ENCODE measurements around the gene HINT3. TPM values are rescaled to one million over a fixed set of nuclear protein-coding genes. Genes with fewer than 3 reads are reported as not detected.

The HINT3 gene
- polyA plus RNA-seq, 1 donor from 2014 or later: 72.2 TPM

DNA sequence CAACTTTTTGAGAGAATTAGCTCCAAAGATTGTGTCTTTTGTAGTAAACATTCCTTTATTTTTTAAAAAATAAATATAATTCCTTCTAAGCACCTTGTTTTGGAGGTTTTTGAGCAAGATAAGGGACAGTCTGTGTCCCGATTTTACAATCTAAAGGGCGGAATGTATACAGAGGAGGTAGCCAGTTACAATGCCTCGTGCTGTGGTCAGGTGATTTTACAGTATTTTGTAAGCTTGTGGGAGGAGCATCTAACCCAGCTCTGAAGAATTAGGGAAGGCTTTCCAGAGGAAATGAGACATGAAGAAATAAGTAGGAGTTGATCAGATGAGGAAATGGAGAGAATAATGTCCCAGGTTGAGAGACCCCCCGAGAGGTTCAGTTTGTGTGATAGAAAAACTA, 1.3 kb downstream of the HINT3 start:
- H2AFZ ChIP-seq (ENCODE audit: low read depth, low read length): peak overlapping the region; percentile 91
- peak overlapping the region; percentile 98 for H3K9ac ChIP-seq (ENCODE audit: low read length)
- H3F3A ChIP-seq (ENCODE audit: insufficient read depth, low read length, poor library complexity, severe bottlenecking): no peaks in the 10 kb centered on the region
- TF ChIP-seq RAD21 (conservative IDR thresholded peaks at IDR 0.05) (no peak), POLR2AphosphoS5 (IDR thresholded peaks at IDR 0.05) (no peak), EZH2 (IDR thresholded peaks at IDR 0.05; ENCODE audit: borderline replicate concordance, insufficient read depth, low read length, poor library complexity, severe bottlenecking) (no peak), TAF1 (IDR thresholded peaks at IDR 0.05; ENCODE audit: low read depth) (no peak), REST (IDR thresholded peaks at IDR 0.05; ENCODE audit: borderline replicate concordance) (no peak), SMC3 (conservative IDR thresholded peaks at IDR 0.05; ENCODE audit: poor library complexity) (no peak), MXI1 (conservative IDR thresholded peaks at IDR 0.05; ENCODE audit: poor library complexity, severe bottlenecking) (no peak), EP300 (conservative IDR thresholded peaks at IDR 0.05; ENCODE audit: poor library complexity, severe bottlenecking) (no peak)
- TF ChIP-seq, protein P1, sequence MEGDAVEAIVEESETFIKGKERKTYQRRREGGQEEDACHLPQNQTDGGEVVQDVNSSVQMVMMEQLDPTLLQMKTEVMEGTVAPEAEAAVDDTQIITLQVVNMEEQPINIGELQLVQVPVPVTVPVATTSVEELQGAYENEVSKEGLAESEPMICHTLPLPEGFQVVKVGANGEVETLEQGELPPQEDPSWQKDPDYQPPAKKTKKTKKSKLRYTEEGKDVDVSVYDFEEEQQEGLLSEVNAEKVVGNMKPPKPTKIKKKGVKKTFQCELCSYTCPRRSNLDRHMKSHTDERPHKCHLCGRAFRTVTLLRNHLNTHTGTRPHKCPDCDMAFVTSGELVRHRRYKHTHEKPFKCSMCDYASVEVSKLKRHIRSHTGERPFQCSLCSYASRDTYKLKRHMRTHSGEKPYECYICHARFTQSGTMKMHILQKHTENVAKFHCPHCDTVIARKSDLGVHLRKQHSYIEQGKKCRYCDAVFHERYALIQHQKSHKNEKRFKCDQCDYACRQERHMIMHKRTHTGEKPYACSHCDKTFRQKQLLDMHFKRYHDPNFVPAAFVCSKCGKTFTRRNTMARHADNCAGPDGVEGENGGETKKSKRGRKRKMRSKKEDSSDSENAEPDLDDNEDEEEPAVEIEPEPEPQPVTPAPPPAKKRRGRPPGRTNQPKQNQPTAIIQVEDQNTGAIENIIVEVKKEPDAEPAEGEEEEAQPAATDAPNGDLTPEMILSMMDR (IDR thresholded peaks at IDR 0.05; ENCODE audit: poor library complexity, severe bottlenecking): no peak
- H3K9me2 ChIP-seq (ENCODE audit: insufficient read depth, low read length): no peaks in the 10 kb centered on the region
- no peaks in the 10 kb centered on the region for H3K36me3 ChIP-seq (ENCODE audit: insufficient read depth, low read length)
- H3K27ac ChIP-seq (ENCODE audit: low read length): peak overlapping the region; percentile 97
- H3K9me3 ChIP-seq (ENCODE audit: low read length): no peaks in the 10 kb centered on the region
- no peaks in the 10 kb centered on the region for H3K27me3 ChIP-seq (ENCODE audit: insufficient read depth, low read depth, low read length)
- peak overlapping the region; percentile 98 for H3K4me2 ChIP-seq (ENCODE audit: low read length)
- H4K20me1 ChIP-seq (ENCODE audit: insufficient read depth): no peaks in the 10 kb centered on the region
- H3K4me3 ChIP-seq (ENCODE audit: low read length): peak overlapping the region; percentile 95
- peaks cover 25% of the 10 kb centered on the region for H3K79me2 ChIP-seq (replicated peaks; ENCODE audit: insufficient read depth, low read length)

DNA sequence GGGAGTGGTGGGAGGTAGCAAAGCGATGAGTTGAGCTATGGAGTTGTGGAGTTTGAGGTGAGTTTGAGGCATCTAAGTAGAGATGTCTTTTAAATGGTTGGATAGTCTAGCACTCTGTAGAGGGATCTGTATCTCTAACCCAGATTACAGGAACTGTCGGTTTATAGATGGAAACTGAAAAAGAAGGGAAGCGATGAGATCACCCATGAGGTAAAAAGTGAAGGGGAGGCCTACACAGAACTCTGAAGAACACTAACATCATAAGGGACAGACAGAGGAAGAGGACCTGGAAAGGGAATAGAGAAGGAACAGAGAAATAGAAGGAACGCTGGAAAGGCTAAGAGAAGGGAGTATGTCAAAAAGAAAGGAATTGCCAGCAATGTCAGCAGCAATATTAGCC, 2.5 kb downstream of the HINT3 start:
- TF ChIP-seq REST (IDR thresholded peaks at IDR 0.05; ENCODE audit: borderline replicate concordance): no peak
- no peak for TF ChIP-seq SMC3 (conservative IDR thresholded peaks at IDR 0.05; ENCODE audit: poor library complexity)
- TF ChIP-seq TAF1 (IDR thresholded peaks at IDR 0.05; ENCODE audit: low read depth): no peak
- TF ChIP-seq EP300 (conservative IDR thresholded peaks at IDR 0.05; ENCODE audit: poor library complexity, severe bottlenecking): no peak
- TF ChIP-seq MXI1 (conservative IDR thresholded peaks at IDR 0.05; ENCODE audit: poor library complexity, severe bottlenecking): no peak
- TF ChIP-seq, protein P1 (IDR thresholded peaks at IDR 0.05; ENCODE audit: poor library complexity, severe bottlenecking): no peak
- no peak for TF ChIP-seq EZH2 (IDR thresholded peaks at IDR 0.05; ENCODE audit: borderline replicate concordance, insufficient read depth, low read length, poor library complexity, severe bottlenecking)
- no peak for TF ChIP-seq POLR2AphosphoS5 (IDR thresholded peaks at IDR 0.05)
- no peak for TF ChIP-seq RAD21 (conservative IDR thresholded peaks at IDR 0.05)

More for the DNA sequence above, 2.5 kb downstream of the HINT3 start:
- no peaks in the 10 kb centered on the region for H3F3A ChIP-seq (ENCODE audit: insufficient read depth, low read length, poor library complexity, severe bottlenecking)
- H3K4me2 ChIP-seq (ENCODE audit: low read length): no peak overlapping the region
- H2AFZ ChIP-seq (ENCODE audit: low read depth, low read length): no peak overlapping the region
- H3K36me3 ChIP-seq (ENCODE audit: insufficient read depth, low read length): no peaks in the 10 kb centered on the region
- no peaks in the 10 kb centered on the region for H4K20me1 ChIP-seq (ENCODE audit: insufficient read depth)
- H3K27me3 ChIP-seq (ENCODE audit: insufficient read depth, low read depth, low read length): no peaks in the 10 kb centered on the region
- no peak overlapping the region for H3K27ac ChIP-seq (ENCODE audit: low read length)
- no peaks in the 10 kb centered on the region for H3K9me2 ChIP-seq (ENCODE audit: insufficient read depth, low read length)
- H3K4me3 ChIP-seq (ENCODE audit: low read length): peak overlapping the region; percentile 95
- no peak overlapping the region for H3K9ac ChIP-seq (ENCODE audit: low read length)
- peaks cover 25% of the 10 kb centered on the region for H3K79me2 ChIP-seq (replicated peaks; ENCODE audit: insufficient read depth, low read length)
- no peaks in the 10 kb centered on the region for H3K9me3 ChIP-seq (ENCODE audit: low read length)

Measured in neural cell (in vitro differentiated cells).